Measurements from ENCODE around the gene ARHGEF10L. TPM values are rescaled to one million over a fixed set of nuclear protein-coding genes. Genes with fewer than 3 reads are reported as not detected.
A peak's percentile ranks its signal among the peaks of the same experiment; 100 is the strongest.

ARHGEF10L gene
- total and polyA plus RNA-seq, 4 donors, result 20.7 to 61.0 (median 42.1) TPM

GRCh38 chr1:17520473-17521319 lies 18.8 kb upstream of the ARHGEF10L start:
- no peak for DNase-seq (ENCODE audit: low read depth in 4 of 6, low spot score in 6 of 6)
- WGBS (ENCODE audit: insufficient coverage), result 78% methylated on average over 7 of the region's 13 CpGs
- Histone ChIP-seq H3K9me3 (ENCODE audit: control insufficient read depth, insufficient read depth, low read length) (no peaks in the 10 kb centered on the region), H3K36me3 (ENCODE audit: control insufficient read depth, insufficient read depth, low read length) (no peaks in the 10 kb centered on the region), H3K27ac (ENCODE audit: low read depth, low read length) (no peak overlapping the region), H3K4me1 (ENCODE audit: control insufficient read depth, insufficient read depth, low read length) (peaks cover 11% of the 10 kb centered on the region), H3K27me3 (ENCODE audit: control insufficient read depth, insufficient read depth, low read length) (no peaks in the 10 kb centered on the region), H3K4me3 (ENCODE audit: low read depth, low read length) (no peak overlapping the region)

GRCh38 chr1:17521946-17522612 lies 17.4 kb upstream of the ARHGEF10L start:
- WGBS (ENCODE audit: insufficient coverage), result 67% methylated on average over 18 of the region's 19 CpGs
- H3K4me3 ChIP-seq (ENCODE audit: low read depth, low read length), result no peak overlapping the region
- H3K27me3 ChIP-seq (ENCODE audit: control insufficient read depth, insufficient read depth, low read length), result no peaks in the 10 kb centered on the region
- no peak for DNase-seq (ENCODE audit: low read depth in 4 of 6, low spot score in 6 of 6)
- no peak overlapping the region for H3K27ac ChIP-seq (ENCODE audit: low read depth, low read length)
- H3K36me3 ChIP-seq (ENCODE audit: control insufficient read depth, insufficient read depth, low read length), result no peaks in the 10 kb centered on the region
- H3K9me3 ChIP-seq (ENCODE audit: control insufficient read depth, insufficient read depth, low read length), result no peaks in the 10 kb centered on the region
- peaks cover 4% of the 10 kb centered on the region for H3K4me1 ChIP-seq (ENCODE audit: control insufficient read depth, insufficient read depth, low read length)

- no peak overlapping the region for H3K4me3 ChIP-seq (ENCODE audit: low read depth, low read length)
- no peaks in the 10 kb centered on the region for H3K36me3 ChIP-seq (ENCODE audit: control insufficient read depth, insufficient read depth, low read length)
- H3K27me3 ChIP-seq (ENCODE audit: control insufficient read depth, insufficient read depth, low read length), result no peaks in the 10 kb centered on the region
- no peak overlapping the region for H3K27ac ChIP-seq (ENCODE audit: low read depth, low read length)
- 92% methylated on average over 7 of the region's 7 CpGs for WGBS (ENCODE audit: insufficient coverage)
- H3K9me3 ChIP-seq (ENCODE audit: control insufficient read depth, insufficient read depth, low read length), result no peaks in the 10 kb centered on the region
- DNase-seq (ENCODE audit: low read depth in 4 of 6, low spot score in 6 of 6), result no peak
- peaks cover 11% of the 10 kb centered on the region for H3K4me1 ChIP-seq (ENCODE audit: control insufficient read depth, insufficient read depth, low read length)
Observed at GRCh38 chr1:17523321-17524041, 16.0 kb upstream of the ARHGEF10L start.

GRCh38 chr1:17524645-17525044 lies 14.9 kb upstream of the ARHGEF10L start:
- no peak overlapping the region for H3K4me3 ChIP-seq (ENCODE audit: low read depth, low read length)
- H3K27ac ChIP-seq (ENCODE audit: low read depth, low read length), result no peak overlapping the region
- no peaks in the 10 kb centered on the region for H3K9me3 ChIP-seq (ENCODE audit: control insufficient read depth, insufficient read depth, low read length)
- H3K36me3 ChIP-seq (ENCODE audit: control insufficient read depth, insufficient read depth, low read length), result no peaks in the 10 kb centered on the region
- no peaks in the 10 kb centered on the region for H3K27me3 ChIP-seq (ENCODE audit: control insufficient read depth, insufficient read depth, low read length)
- 92% methylated on average over 2 of the region's 2 CpGs for WGBS (ENCODE audit: insufficient coverage)
- DNase-seq (ENCODE audit: low read depth in 4 of 6, low spot score in 6 of 6), result no peak
- H3K4me1 ChIP-seq (ENCODE audit: control insufficient read depth, insufficient read depth, low read length), result peaks cover 11% of the 10 kb centered on the region

GRCh38 chr1:17525996-17526686 lies 13.4 kb upstream of the ARHGEF10L start:
- Histone ChIP-seq H3K9me3 (ENCODE audit: control insufficient read depth, insufficient read depth, low read length) (no peaks in the 10 kb centered on the region), H3K4me1 (ENCODE audit: control insufficient read depth, insufficient read depth, low read length) (peaks cover 13% of the 10 kb centered on the region), H3K27ac (ENCODE audit: low read depth, low read length) (no peak overlapping the region), H3K4me3 (ENCODE audit: low read depth, low read length) (no peak overlapping the region), H3K36me3 (ENCODE audit: control insufficient read depth, insufficient read depth, low read length) (no peaks in the 10 kb centered on the region), H3K27me3 (ENCODE audit: control insufficient read depth, insufficient read depth, low read length) (no peaks in the 10 kb centered on the region)
- DNase-seq (ENCODE audit: low read depth in 4 of 6, low spot score in 6 of 6), result no peak
- 81% methylated on average over 4 of the region's 4 CpGs for WGBS (ENCODE audit: insufficient coverage)

GRCh38 chr1:17527036-17527914 lies 12.2 kb upstream of the ARHGEF10L start:
- peak overlapping the region; percentile 70 for H3K27ac ChIP-seq (ENCODE audit: low read depth, low read length)
- no peaks in the 10 kb centered on the region for H3K27me3 ChIP-seq (ENCODE audit: control insufficient read depth, insufficient read depth, low read length)
- H3K4me3 ChIP-seq (ENCODE audit: low read depth, low read length), result no peak overlapping the region
- no peaks in the 10 kb centered on the region for H3K9me3 ChIP-seq (ENCODE audit: control insufficient read depth, insufficient read depth, low read length)
- 41% methylated on average over 6 of the region's 14 CpGs for WGBS (ENCODE audit: insufficient coverage)
- peak in 2 of 6 donors; percentile 28 to 65 for DNase-seq (ENCODE audit: low read depth in 4 of 6, low spot score in 6 of 6)
- peaks cover 25% of the 10 kb centered on the region for H3K4me1 ChIP-seq (ENCODE audit: control insufficient read depth, insufficient read depth, low read length)
- H3K36me3 ChIP-seq (ENCODE audit: control insufficient read depth, insufficient read depth, low read length), result no peaks in the 10 kb centered on the region

- no peaks in the 10 kb centered on the region for H3K27me3 ChIP-seq (ENCODE audit: control insufficient read depth, insufficient read depth, low read length)
- no peak overlapping the region for H3K27ac ChIP-seq (ENCODE audit: low read depth, low read length)
- H3K36me3 ChIP-seq (ENCODE audit: control insufficient read depth, insufficient read depth, low read length), result no peaks in the 10 kb centered on the region
- no peak for DNase-seq (ENCODE audit: low read depth in 4 of 6, low spot score in 6 of 6)
- no peak overlapping the region for H3K4me3 ChIP-seq (ENCODE audit: low read depth, low read length)
- H3K9me3 ChIP-seq (ENCODE audit: control insufficient read depth, insufficient read depth, low read length), result no peaks in the 10 kb centered on the region
- peaks cover 39% of the 10 kb centered on the region for H3K4me1 ChIP-seq (ENCODE audit: control insufficient read depth, insufficient read depth, low read length)
Observed at GRCh38 chr1:17529381-17529780, 10.1 kb upstream of the ARHGEF10L start.

GRCh38 chr1:17531343-17531681 lies 8.2 kb upstream of the ARHGEF10L start:
- no peak overlapping the region for H3K4me3 ChIP-seq (ENCODE audit: low read depth, low read length)
- WGBS (ENCODE audit: insufficient coverage), result no CpG with 5 or more reads among the region's 4 CpGs
- no peaks in the 10 kb centered on the region for H3K36me3 ChIP-seq (ENCODE audit: control insufficient read depth, insufficient read depth, low read length)
- no peaks in the 10 kb centered on the region for H3K27me3 ChIP-seq (ENCODE audit: control insufficient read depth, insufficient read depth, low read length)
- H3K9me3 ChIP-seq (ENCODE audit: control insufficient read depth, insufficient read depth, low read length), result no peaks in the 10 kb centered on the region
- no peak for DNase-seq (ENCODE audit: low read depth in 4 of 6, low spot score in 6 of 6)
- H3K27ac ChIP-seq (ENCODE audit: low read depth, low read length), result peak overlapping the region; percentile 95
- H3K4me1 ChIP-seq (ENCODE audit: control insufficient read depth, insufficient read depth, low read length), result peaks cover 49% of the 10 kb centered on the region
